SKM-1 (cell line): ENCODE results near the gene ADGRD1.
"Not testable (repeated sequence)": the region's sequence is repeated elsewhere in the genome, so short reads cannot be mapped to it uniquely, and the experiment has no call there.

Source experiments
- DNase-seq: peaks from one replicate; lab custom pipeline; 2025; ENCODE audit not compliant: unreplicated experiment; lab: John Stamatoyannopoulos, UW

Gene ADGRD1

GRCh38 chr12:130937063-130937462 is 16.6 kb upstream of the ADGRD1 start:
- no peak for DNase-seq

- DNase-seq, result not testable (repeated sequence)
Measured at GRCh38 chr12:130937546-130937945, 16.2 kb upstream of the ADGRD1 start.

- no peak for DNase-seq
Measured at GRCh38 chr12:130938186-130938585, 15.5 kb upstream of the ADGRD1 start.

- no peak for DNase-seq
Measured at GRCh38 chr12:130944878-130945277, 8.8 kb upstream of the ADGRD1 start.

GRCh38 chr12:130945786-130946492 is 7.8 kb upstream of the ADGRD1 start:
- DNase-seq, result no peak

GRCh38 chr12:130947028-130947613 is 6.6 kb upstream of the ADGRD1 start:
- DNase-seq, result no peak

- DNase-seq, result no peak
Measured at GRCh38 chr12:130948136-130948535, 5.6 kb upstream of the ADGRD1 start.

GRCh38 chr12:130948751-130949150 is 5.0 kb upstream of the ADGRD1 start:
- no peak for DNase-seq

- no peak for DNase-seq
Measured at GRCh38 chr12:130949806-130950205, 3.9 kb upstream of the ADGRD1 start.

- no peak for DNase-seq
Measured at GRCh38 chr12:130951636-130952035, 2.1 kb upstream of the ADGRD1 start.

GRCh38 chr12:130952171-130952954 is 1.3 kb upstream of the ADGRD1 start:
- no peak for DNase-seq

- DNase-seq, result no peak
Measured at GRCh38 chr12:130954544-130954831, 781 bp downstream of the ADGRD1 start.

GRCh38 chr12:130955238-130955816 is 1.6 kb downstream of the ADGRD1 start:
- no peak for DNase-seq

GRCh38 chr12:130956009-130956408 is 2.3 kb downstream of the ADGRD1 start:
- no peak for DNase-seq

GRCh38 chr12:130956456-130957303 is 3.0 kb downstream of the ADGRD1 start:
- no peak for DNase-seq

- DNase-seq, result no peak
Measured at GRCh38 chr12:130957304-130957621, 3.6 kb downstream of the ADGRD1 start.

GRCh38 chr12:130958557-130959140 is 4.9 kb downstream of the ADGRD1 start:
- no peak for DNase-seq

- no peak for DNase-seq
Measured at GRCh38 chr12:130959632-130960031, 5.9 kb downstream of the ADGRD1 start.

GRCh38 chr12:130960058-130960457 is 6.4 kb downstream of the ADGRD1 start:
- DNase-seq, result no peak

GRCh38 chr12:130960787-130961186 is 7.1 kb downstream of the ADGRD1 start:
- no peak for DNase-seq

- no peak for DNase-seq
Measured at GRCh38 chr12:130961921-130962451, 8.3 kb downstream of the ADGRD1 start.
